ENCODE data around the gene WSB1.

GRCh38 chr17:27324771-27325339, 30.9 kb downstream of the WSB1 start:
- TF ChIP-seq CTCF (IDR thresholded peaks at IDR 0.05) = no peak
- TF ChIP-seq EP300 (IDR thresholded peaks at IDR 0.05) = no peak

Measured in gastroesophageal sphincter (tissue), 3 donors.